HFFc6 (cell line): ENCODE measurements around the gene PHPT1. TPM values are rescaled to one million over a fixed set of nuclear protein-coding genes. Genes with fewer than 3 reads are reported as not detected.
A peak's percentile ranks its signal among the peaks of the same experiment; 100 is the strongest.

ENCODE experiments used
- DNase-seq: peaks from one replicate; pipeline ENCODE4 v3.0.0-alpha.2; 2018
- H3K27ac Mint-ChIP-seq: 2 replicates; pipeline ENCODE4 v1.8.0; 2020; ENCODE audit warnings: mild to moderate bottlenecking, mixed read lengths
- H3K27me3 Mint-ChIP-seq: 2 replicates; pipeline ENCODE4 v1.8.0; 2021; ENCODE audit warnings: mild to moderate bottlenecking, moderate library complexity, mixed read lengths; ENCODE audit not compliant: insufficient read depth
- H3K36me3 Mint-ChIP-seq: 2 replicates; pipeline ENCODE4 v1.8.0; 2021; ENCODE audit warnings: low read depth, mixed read lengths
- H3K4me1 Mint-ChIP-seq: 2 replicates; pipeline ENCODE4 v1.8.0; 2020; ENCODE audit warnings: low read depth, mixed read lengths
- H3K4me3 Mint-ChIP-seq: 2 replicates; pipeline ENCODE4 v1.8.0; 2020; ENCODE audit warnings: mild to moderate bottlenecking, moderate library complexity, mixed read lengths
- H3K9me3 Mint-ChIP-seq: 2 replicates; pipeline ENCODE4 v1.8.0; 2020; ENCODE audit warnings: mild to moderate bottlenecking, mixed read lengths
- total RNA-seq, 6 experiments: library from RNA; stranded (reverse); fragmentation: NEBNext Ultra II Directional; extraction: Animal tissue kit (Norgen Biotek cat#: 25700); gene quantifications; 2 replicates in 1 of 6; 3 replicates in 5 of 6; pipeline ENCODE4 v1.2.3, GENCODE V29; 2021
- TF ChIP-seq, protein P1 (sequence below): fragments of 200-600 bp; sonication (generic); IDR thresholded peaks from 2 replicates; pipeline ENCODE4 v1.5.0; 2021; ENCODE audit warnings: antibody characterized with exemption, mild to moderate bottlenecking

The PHPT1 gene
- total RNA-seq, 6 experiments from 2014 or later, result 156 to 181 (median 169) TPM

DNA sequence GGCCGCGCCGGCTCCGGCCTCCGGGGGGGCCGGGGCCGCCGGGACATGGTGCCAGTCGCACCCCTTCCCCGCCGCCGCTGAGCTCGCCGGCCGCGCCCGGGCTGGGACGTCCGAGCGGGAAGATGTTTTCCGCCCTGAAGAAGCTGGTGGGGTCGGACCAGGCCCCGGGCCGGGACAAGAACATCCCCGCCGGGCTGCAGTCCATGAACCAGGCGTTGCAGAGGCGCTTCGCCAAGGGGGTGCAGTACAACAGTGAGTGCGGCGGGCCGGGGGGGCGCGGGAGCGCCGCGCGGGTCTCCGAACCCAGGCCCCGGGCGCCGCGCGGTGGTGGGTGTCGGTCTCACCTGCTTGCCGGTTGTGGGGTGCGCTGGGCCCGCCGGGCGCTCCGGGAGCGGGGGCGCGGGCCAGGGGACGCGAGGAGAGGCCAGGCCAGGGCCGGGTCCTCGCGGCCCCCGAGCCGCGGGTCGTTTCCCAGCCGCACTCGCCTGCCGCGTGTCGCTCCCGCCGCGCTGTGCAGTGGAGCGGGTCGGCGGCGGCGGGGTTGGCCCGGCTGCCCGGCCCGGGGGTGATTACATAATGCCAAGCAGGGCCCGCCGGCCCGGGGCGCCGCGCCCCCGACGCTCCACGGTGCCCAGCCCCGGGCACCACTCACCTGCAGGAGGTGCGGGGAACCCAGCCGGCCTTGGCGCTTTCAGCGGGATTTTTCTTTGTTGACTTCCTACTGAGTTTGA lies 41.0 kb upstream of the PHPT1 start:
- TF ChIP-seq, protein P1, sequence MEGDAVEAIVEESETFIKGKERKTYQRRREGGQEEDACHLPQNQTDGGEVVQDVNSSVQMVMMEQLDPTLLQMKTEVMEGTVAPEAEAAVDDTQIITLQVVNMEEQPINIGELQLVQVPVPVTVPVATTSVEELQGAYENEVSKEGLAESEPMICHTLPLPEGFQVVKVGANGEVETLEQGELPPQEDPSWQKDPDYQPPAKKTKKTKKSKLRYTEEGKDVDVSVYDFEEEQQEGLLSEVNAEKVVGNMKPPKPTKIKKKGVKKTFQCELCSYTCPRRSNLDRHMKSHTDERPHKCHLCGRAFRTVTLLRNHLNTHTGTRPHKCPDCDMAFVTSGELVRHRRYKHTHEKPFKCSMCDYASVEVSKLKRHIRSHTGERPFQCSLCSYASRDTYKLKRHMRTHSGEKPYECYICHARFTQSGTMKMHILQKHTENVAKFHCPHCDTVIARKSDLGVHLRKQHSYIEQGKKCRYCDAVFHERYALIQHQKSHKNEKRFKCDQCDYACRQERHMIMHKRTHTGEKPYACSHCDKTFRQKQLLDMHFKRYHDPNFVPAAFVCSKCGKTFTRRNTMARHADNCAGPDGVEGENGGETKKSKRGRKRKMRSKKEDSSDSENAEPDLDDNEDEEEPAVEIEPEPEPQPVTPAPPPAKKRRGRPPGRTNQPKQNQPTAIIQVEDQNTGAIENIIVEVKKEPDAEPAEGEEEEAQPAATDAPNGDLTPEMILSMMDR, result peak; percentile 24
- no peak for DNase-seq
- Mint-ChIP-seq H3K9me3 (no peaks in the 10 kb centered on the region), H3K36me3 (peaks cover 24% of the 10 kb centered on the region), H3K4me3 (peak overlapping the region; percentile 87), H3K27ac (peak overlapping the region; percentile 69), H3K4me1 (peaks cover 30% of the 10 kb centered on the region), H3K27me3 (peaks cover 2% of the 10 kb centered on the region; the same call in 1 of the 2 replicates)

DNA sequence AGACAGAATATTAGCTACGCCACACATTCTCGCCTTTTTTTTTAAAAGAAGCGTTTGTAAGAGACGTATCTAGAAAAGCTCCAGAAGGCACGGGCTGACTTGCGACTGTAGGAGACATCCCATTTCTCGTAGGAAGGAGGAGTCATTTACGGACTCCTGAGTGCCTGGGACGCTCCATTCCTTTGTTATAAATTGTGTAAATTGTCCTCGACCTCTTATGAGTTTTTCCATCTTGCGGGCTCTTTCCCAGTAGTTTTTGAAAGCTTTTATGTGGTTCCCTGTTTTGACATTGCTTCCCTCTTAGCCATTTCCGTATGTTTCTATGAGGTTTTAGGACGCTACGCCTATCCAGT lies 40.4 kb upstream of the PHPT1 start:
- H3K27ac Mint-ChIP-seq, result peak overlapping the region; percentile 69
- TF ChIP-seq, protein P1, result no peak
- peaks cover 29% of the 10 kb centered on the region for H3K36me3 Mint-ChIP-seq
- no peaks in the 10 kb centered on the region for H3K9me3 Mint-ChIP-seq
- peak overlapping the region; percentile 87 for H3K4me3 Mint-ChIP-seq
- peaks cover 30% of the 10 kb centered on the region for H3K4me1 Mint-ChIP-seq
- peak; percentile 33 for DNase-seq
- peaks cover 2% of the 10 kb centered on the region; the same call in 1 of the 2 replicates for H3K27me3 Mint-ChIP-seq

DNA sequence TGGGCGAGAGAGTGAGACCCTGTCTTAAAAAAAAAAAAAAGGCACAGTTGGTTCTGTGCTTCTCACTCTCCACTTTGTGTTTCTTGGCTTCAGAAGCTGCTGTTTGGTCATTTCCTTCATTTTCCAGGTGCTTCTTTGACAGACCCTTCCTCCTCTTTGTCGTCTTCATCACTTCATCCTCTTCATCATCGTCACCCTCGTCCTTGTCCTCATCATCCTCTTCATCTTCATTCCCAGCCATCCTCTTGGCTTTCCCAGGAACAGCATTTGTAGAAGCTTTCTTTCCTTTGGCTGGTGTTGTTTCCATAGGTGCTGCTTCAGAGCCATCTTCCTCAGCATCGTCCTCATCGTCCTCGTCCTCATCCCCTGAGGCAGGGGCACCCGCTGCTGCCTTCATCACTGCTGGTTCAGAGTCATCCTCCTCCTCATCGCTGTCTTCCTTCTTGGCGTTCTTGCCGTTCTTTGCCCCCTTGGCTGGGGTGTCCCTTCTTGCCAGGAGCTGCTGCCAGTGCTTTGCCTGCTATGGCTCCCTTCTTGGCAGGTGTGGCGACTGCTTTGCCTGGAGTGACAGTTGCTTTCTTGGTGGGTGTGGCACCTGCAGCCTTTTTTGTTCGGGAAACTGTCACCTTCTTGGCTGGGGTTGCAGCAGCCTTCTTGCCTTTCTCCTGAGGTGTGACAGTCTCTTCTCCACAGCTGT lies 34.3 kb upstream of the PHPT1 start:
- Mint-ChIP-seq H3K4me1 (peaks cover 9% of the 10 kb centered on the region), H3K9me3 (no peaks in the 10 kb centered on the region), H3K4me3 (no peak overlapping the region), H3K27ac (no peak overlapping the region), H3K27me3 (peaks cover 2% of the 10 kb centered on the region; the same call in 1 of the 2 replicates), H3K36me3 (peaks cover 40% of the 10 kb centered on the region)
- DNase-seq, result no peak
- TF ChIP-seq, protein P1, result no peak

DNA sequence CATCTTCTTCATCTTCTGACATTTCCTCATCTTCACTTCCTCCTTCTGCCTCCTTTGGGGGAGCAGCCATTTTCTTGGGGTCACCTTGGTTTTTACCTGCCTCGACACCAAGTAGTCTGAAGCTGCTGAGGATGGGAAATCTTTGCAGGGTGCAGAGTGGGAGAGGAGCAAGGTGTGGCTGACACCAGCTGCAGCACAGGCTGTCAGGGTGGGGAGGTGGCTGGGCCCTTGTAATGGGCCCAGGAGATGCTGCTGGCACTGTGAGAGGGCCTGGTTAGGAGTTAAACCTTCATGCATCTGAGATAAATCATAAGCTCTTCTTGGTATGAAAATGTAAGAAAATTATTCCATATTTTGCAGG lies 33.8 kb upstream of the PHPT1 start:
- peaks cover 2% of the 10 kb centered on the region; the same call in 1 of the 2 replicates for H3K27me3 Mint-ChIP-seq
- H3K4me3 Mint-ChIP-seq, result no peak overlapping the region
- peaks cover 36% of the 10 kb centered on the region for H3K36me3 Mint-ChIP-seq
- H3K9me3 Mint-ChIP-seq, result no peaks in the 10 kb centered on the region
- peaks cover 5% of the 10 kb centered on the region; the same call in 1 of the 2 replicates for H3K4me1 Mint-ChIP-seq
- no peak overlapping the region for H3K27ac Mint-ChIP-seq
- DNase-seq, result no peak
- TF ChIP-seq, protein P1, result no peak

DNA sequence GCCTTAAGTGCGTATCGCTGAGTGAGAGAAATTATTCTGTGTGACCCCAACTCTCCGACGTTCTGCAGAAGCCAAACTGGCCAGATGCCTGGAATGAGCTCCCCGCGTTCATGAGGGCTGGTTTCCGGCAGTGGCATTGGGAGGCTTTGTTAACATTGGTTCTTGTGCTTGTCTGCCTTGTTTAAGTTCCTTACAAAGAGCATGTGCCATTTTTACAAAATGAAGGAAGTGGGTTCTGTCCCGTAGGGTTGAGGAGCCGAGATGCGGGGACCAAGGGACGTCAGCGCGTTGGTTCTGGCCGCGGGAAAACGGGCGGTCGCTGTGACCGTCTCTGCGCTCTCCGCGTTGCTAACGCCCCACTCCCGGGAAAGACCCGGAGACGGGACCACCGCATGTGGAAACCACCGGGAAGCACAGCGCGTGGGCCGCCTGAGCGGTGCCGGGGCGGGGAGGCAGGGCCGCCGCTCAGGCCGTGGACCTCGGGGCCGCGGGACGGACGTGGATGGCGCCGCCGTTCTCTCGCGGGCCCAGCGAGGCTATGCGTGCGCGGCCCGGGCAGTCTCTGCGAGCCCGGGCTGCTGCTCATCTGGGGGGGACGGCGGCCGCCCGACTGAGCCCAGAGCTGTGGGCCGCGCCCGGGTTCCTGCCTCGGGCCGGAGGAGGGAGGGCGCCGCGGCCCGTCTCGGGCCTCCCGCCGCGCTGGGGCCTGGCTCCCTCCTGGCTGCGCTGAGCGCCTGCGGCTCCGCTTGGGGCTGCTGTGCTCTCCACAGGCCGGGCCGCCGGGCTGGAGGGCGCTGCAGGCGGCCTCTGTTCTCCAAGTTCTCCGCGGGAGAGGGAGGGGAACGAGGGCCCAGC lies 28.0 kb upstream of the PHPT1 start:
- peaks cover 13% of the 10 kb centered on the region for H3K36me3 Mint-ChIP-seq
- peaks cover 8% of the 10 kb centered on the region for H3K4me1 Mint-ChIP-seq
- DNase-seq, result no peak
- TF ChIP-seq, protein P1, result no peak
- peak overlapping the region; percentile 40; the same call in 1 of the 2 replicates for H3K27ac Mint-ChIP-seq
- H3K27me3 Mint-ChIP-seq, result no peaks in the 10 kb centered on the region; the same call in 1 of the 2 replicates
- H3K9me3 Mint-ChIP-seq, result no peaks in the 10 kb centered on the region
- peak overlapping the region; percentile 71 for H3K4me3 Mint-ChIP-seq
